ENCODE measurements around the gene RTKN. TPM values are rescaled to one million over a fixed set of nuclear protein-coding genes. Genes with fewer than 3 reads are reported as not detected.
"Not testable (repeated sequence)": the region's sequence is repeated elsewhere in the genome, so short reads cannot be mapped to it uniquely, and the experiment has no call there.

Gene RTKN
- polyA plus RNA-seq, 3 donors: 0.07 TPM; not detected in 2

DNA sequence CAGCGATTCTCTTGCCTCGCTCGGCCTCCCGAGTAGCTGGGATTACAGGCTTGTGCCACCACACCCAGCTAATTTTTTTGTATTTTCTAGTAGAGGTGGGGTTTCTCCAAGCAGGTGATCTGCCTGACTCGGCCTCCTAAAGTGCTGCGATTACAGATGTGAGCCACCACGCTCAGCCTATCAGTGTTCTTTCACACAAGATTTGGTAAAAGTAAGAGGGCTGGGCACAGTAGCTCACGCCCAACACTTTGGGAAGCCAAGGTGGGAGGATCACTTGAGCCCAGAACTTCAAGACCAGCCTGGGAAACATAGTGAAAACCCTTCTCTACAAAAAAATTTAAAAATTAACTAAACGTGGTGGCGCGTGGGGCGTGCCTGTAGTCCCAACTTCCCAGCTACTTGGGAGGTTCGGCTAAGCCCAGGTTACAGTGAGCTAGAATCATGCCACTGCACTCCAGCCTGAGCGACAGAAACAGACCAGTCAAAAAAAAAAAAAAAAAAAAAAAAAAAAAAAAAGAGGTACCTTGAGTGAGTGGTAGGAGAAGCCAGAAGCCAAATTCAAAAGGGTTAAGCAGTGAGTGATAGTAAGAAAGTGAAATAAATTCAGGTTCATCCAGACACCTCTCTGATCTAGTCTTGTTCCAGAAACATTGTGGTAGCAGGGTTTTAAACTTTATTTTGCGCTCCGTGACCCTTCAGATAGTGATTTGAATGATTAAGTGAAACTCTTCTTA is 29.8 kb upstream of the RTKN start:
- peak overlapping the region; percentile 38 to 92 (median 62) for H3K4me3 ChIP-seq (replicated peaks in 1 of 3; ENCODE audit: low read depth in 2 of 3, low read length in 3 of 3)
- H3K36me3 Mint-ChIP-seq: peaks cover 19 to 30% of the 10 kb centered on the region in 2 donors
- peaks cover 0 to 2% (median 0%) of the 10 kb centered on the region in 3 donors for H3K27me3 Mint-ChIP-seq (ENCODE audit: low read depth in 3 of 3)
- peak overlapping the region; percentile 92 to 98 (median 98) for H3K27ac Mint-ChIP-seq
- peaks cover 14 to 19% of the 10 kb centered on the region in 2 donors for H3K36me3 ChIP-seq (replicated peaks in 1 of 2; ENCODE audit: control insufficient read depth in 1 of 2, insufficient read depth in 2 of 2, low read length in 2 of 2)
- H3K27ac ChIP-seq (ENCODE audit: low read depth in 1 of 2, low read length in 2 of 2): peak overlapping the region; percentile 89 to 97
- H3K4me3 Mint-ChIP-seq: peak overlapping the region; percentile 92 to 97
- H3K9me3 ChIP-seq (replicated peaks in 1 of 2; ENCODE audit: control insufficient read depth in 1 of 2, insufficient read depth in 1 of 2, low read length in 2 of 2): no peaks in the 10 kb centered on the region
- WGBS (ENCODE audit: insufficient coverage): 56% methylated on average over 8 of the region's 16 CpGs
- intact Hi-C loops (cut with micrococcal nuclease): no loop called here
- H3K4me2 ChIP-seq (replicated peaks; ENCODE audit: extremely low read depth, low read length, poor library complexity, severe bottlenecking): peak overlapping the region; percentile 92
- H3K27me3 ChIP-seq (ENCODE audit: control insufficient read depth in 2 of 2, insufficient read depth in 2 of 2, low read length in 2 of 2): no peaks in the 10 kb centered on the region
- DNase-seq: no peak
- H3K79me2 ChIP-seq (ENCODE audit: insufficient read depth, low read length): peaks cover 13% of the 10 kb centered on the region
- H3K9ac ChIP-seq (ENCODE audit: insufficient read depth, low read length, poor library complexity, severe bottlenecking): peak overlapping the region; percentile 85
- H3K4me1 Mint-ChIP-seq: peaks cover 20% of the 10 kb centered on the region
- peaks cover 23 to 29% of the 10 kb centered on the region in 2 donors for H3K4me1 ChIP-seq (ENCODE audit: control insufficient read depth in 1 of 2, insufficient read depth in 2 of 2, low read length in 2 of 2)
- peak overlapping the region; percentile 99 for H2AFZ ChIP-seq (ENCODE audit: insufficient read depth, low read depth, low read length, poor library complexity, severe bottlenecking)
- peaks cover under 1% of the 10 kb centered on the region for H4K20me1 ChIP-seq (ENCODE audit: insufficient read depth, low read length)
- peaks cover 0 to 3% (median 0%) of the 10 kb centered on the region in 7 donors for H3K9me3 Mint-ChIP-seq
- TF ChIP-seq, protein P1, sequence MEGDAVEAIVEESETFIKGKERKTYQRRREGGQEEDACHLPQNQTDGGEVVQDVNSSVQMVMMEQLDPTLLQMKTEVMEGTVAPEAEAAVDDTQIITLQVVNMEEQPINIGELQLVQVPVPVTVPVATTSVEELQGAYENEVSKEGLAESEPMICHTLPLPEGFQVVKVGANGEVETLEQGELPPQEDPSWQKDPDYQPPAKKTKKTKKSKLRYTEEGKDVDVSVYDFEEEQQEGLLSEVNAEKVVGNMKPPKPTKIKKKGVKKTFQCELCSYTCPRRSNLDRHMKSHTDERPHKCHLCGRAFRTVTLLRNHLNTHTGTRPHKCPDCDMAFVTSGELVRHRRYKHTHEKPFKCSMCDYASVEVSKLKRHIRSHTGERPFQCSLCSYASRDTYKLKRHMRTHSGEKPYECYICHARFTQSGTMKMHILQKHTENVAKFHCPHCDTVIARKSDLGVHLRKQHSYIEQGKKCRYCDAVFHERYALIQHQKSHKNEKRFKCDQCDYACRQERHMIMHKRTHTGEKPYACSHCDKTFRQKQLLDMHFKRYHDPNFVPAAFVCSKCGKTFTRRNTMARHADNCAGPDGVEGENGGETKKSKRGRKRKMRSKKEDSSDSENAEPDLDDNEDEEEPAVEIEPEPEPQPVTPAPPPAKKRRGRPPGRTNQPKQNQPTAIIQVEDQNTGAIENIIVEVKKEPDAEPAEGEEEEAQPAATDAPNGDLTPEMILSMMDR (IDR thresholded peaks at IDR 0.05): no peak

GRCh38 chr2:74470742-74471141 is 29.0 kb upstream of the RTKN start:
- H3K27me3 Mint-ChIP-seq (ENCODE audit: low read depth in 3 of 3); H3K27me3 ChIP-seq (ENCODE audit: control insufficient read depth in 2 of 2, insufficient read depth in 2 of 2, low read length in 2 of 2); DNase-seq; intact Hi-C loops (cut with micrococcal nuclease); H3K4me3 ChIP-seq (replicated peaks in 1 of 3; ENCODE audit: low read depth in 2 of 3, low read length in 3 of 3); H3K9ac ChIP-seq (ENCODE audit: insufficient read depth, low read length, poor library complexity, severe bottlenecking); H2AFZ ChIP-seq (ENCODE audit: insufficient read depth, low read depth, low read length, poor library complexity, severe bottlenecking); H4K20me1 ChIP-seq (ENCODE audit: insufficient read depth, low read length); H3K9me3 ChIP-seq (replicated peaks in 1 of 2; ENCODE audit: control insufficient read depth in 1 of 2, insufficient read depth in 1 of 2, low read length in 2 of 2); H3K4me2 ChIP-seq (replicated peaks; ENCODE audit: extremely low read depth, low read length, poor library complexity, severe bottlenecking); H3K4me3 Mint-ChIP-seq; H3K27ac ChIP-seq (ENCODE audit: low read depth in 1 of 2, low read length in 2 of 2); H3K9me3 Mint-ChIP-seq: not testable (repeated sequence)
- 100% methylated on average over 9 of the region's 12 CpGs for WGBS (ENCODE audit: insufficient coverage)
- peaks cover 19 to 28% of the 10 kb centered on the region in 2 donors for H3K36me3 Mint-ChIP-seq
- H3K4me1 Mint-ChIP-seq: peaks cover 24% of the 10 kb centered on the region
- peaks cover 13% of the 10 kb centered on the region for H3K79me2 ChIP-seq (ENCODE audit: insufficient read depth, low read length)
- peaks cover 25 to 32% of the 10 kb centered on the region in 2 donors for H3K4me1 ChIP-seq (ENCODE audit: control insufficient read depth in 1 of 2, insufficient read depth in 2 of 2, low read length in 2 of 2)
- H3K27ac Mint-ChIP-seq: peak overlapping the region in 1 of 7 donors; percentile 60
- peaks cover 14 to 16% of the 10 kb centered on the region in 2 donors for H3K36me3 ChIP-seq (replicated peaks in 1 of 2; ENCODE audit: control insufficient read depth in 1 of 2, insufficient read depth in 2 of 2, low read length in 2 of 2)
